Measurements from ENCODE around the gene CAMSAP1.

DNA sequence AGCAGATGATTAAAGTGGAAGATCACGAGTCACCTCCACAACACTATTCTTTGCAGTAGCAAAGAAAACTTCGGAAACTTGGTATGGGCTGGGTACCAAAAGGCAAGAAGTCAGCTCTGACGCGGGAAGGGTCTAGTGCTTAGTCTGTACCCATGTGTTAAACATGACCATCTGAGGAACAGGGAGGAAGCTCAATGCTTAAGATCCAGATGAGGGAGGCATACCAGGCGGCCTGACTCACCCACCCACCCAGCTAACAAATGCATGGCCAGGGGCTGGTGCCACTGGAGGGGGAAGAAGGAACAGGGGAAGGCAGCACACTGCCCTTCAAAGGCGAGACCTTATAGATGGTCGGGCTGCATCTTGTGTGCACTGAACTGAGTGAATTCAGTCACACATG, 41.8 kb downstream of the CAMSAP1 start:
- TF ChIP-seq, protein P1, sequence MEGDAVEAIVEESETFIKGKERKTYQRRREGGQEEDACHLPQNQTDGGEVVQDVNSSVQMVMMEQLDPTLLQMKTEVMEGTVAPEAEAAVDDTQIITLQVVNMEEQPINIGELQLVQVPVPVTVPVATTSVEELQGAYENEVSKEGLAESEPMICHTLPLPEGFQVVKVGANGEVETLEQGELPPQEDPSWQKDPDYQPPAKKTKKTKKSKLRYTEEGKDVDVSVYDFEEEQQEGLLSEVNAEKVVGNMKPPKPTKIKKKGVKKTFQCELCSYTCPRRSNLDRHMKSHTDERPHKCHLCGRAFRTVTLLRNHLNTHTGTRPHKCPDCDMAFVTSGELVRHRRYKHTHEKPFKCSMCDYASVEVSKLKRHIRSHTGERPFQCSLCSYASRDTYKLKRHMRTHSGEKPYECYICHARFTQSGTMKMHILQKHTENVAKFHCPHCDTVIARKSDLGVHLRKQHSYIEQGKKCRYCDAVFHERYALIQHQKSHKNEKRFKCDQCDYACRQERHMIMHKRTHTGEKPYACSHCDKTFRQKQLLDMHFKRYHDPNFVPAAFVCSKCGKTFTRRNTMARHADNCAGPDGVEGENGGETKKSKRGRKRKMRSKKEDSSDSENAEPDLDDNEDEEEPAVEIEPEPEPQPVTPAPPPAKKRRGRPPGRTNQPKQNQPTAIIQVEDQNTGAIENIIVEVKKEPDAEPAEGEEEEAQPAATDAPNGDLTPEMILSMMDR (IDR thresholded peaks at IDR 0.05; ENCODE audit: low read length), result no peak
- no peak for TF ChIP-seq EZH2 (IDR thresholded peaks at IDR 0.05; ENCODE audit: borderline replicate concordance, low read length)
